Peyer's patch (tissue), 4 donors: ENCODE measurements around the gene IFI44.

Experiments used
- CTCF ChIP-seq, 6 experiments: fragments of 450-650 bp in 4 of 6; fragments of 200-600 bp in 2 of 6; sonication (generic) in 1 of 6; IDR thresholded peaks; one replicate each; pipeline ENCODE4 v1.5.1; 2017 to 2019; ENCODE audit warnings: antibody characterized with exemption in 6 of 6, mild to moderate bottlenecking in 3 of 6, moderate library complexity in 1 of 6
- POLR2A ChIP-seq, 2 donors: fragments of 450-650 bp; IDR thresholded peaks; one replicate each; pipeline ENCODE4 v1.5.1; 2017; ENCODE audit warnings: antibody characterized with exemption in 2 of 2, mild to moderate bottlenecking in 2 of 2, moderate library complexity in 2 of 2

- TF ChIP-seq CTCF (IDR thresholded peaks at IDR 0.05) (no peak), POLR2A (IDR thresholded peaks at IDR 0.05) (no peak)
Measured at GRCh38 chr1:78678324-78678723, 28.7 kb downstream of the IFI44 start.
